Esophagus muscularis mucosa (tissue), 4 donors: ENCODE data around the gene THAP4.

Source experiments
- CTCF ChIP-seq, 3 experiments: fragments of 200-600 bp in 2 of 3; fragments of 450-650 bp in 1 of 3; sonication (generic) in 2 of 3; IDR thresholded peaks; one replicate each; pipeline ENCODE4 v1.5.1; 2017 to 2019; ENCODE audit warnings: antibody characterized with exemption in 3 of 3, mild to moderate bottlenecking in 2 of 3, moderate library complexity in 1 of 3
- EP300 ChIP-seq: sonication (generic); formaldehyde crosslinking; IDR thresholded peaks from one replicate; pipeline ENCODE4 v1.6.1; 2017; ENCODE audit warnings: antibody characterized with exemption
- POLR2A ChIP-seq: fragments of 450-650 bp; IDR thresholded peaks from one replicate; pipeline ENCODE4 v1.6.1; 2017; ENCODE audit warnings: antibody characterized with exemption, moderate library complexity, mild to moderate bottlenecking, low read depth
- POLR2AphosphoS5 ChIP-seq, 2 donors: sonication (generic); formaldehyde crosslinking; IDR thresholded peaks; one replicate each; pipeline ENCODE4 v1.6.1; 2017; ENCODE audit warnings: antibody characterized with exemption in 2 of 2

- TF ChIP-seq CTCF (IDR thresholded peaks at IDR 0.05) (no peak), EP300 (no peak), POLR2A (no peak), POLR2AphosphoS5 (IDR thresholded peaks at IDR 0.05) (no peak)
Measured at GRCh38 chr2:241545106-241545505, 91.9 kb downstream of the THAP4 start.
